ENCODE measurements around the gene PAPLN.

Gene PAPLN

DNA sequence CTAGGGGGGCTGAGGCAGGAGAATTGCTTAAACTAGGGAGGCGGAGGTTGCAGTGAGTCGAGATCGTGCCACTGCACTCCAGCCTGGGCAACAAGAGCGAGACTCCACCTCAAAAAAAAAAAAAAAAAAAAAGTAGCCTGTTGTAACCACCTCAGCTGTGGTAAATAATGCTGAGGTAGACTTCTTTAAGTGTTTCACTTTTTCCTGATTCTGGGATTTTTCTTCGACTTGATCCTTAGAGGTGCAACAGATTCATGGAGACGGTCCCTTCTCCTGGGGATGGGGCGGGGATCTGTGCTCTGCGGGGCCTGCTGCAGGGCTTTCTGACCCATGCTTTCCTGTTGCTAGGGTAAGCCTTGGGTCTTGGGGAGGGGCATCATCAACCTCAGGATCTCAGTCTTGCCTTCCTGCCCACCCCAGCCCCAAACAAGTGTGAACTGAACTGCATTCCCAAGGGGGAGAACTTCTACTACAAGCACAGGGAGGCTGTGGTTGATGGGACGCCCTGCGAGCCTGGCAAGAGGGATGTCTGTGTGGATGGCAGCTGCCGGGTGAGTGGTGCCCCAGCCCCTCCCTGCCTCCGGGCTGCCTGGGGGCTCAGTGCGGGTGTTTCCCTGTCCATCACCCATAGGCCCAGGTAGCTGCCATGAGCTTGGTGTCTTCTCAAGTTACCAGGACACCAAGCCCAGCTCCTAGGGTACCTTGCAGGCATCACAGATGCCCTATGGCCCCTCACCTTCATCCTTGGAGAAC lies 12.4 kb downstream of the PAPLN start:
- in situ Hi-C loops (cut with HindIII; ENCODE audit: low sequenced_read_pairs), result no loop called here
- TF ChIP-seq, protein P1, sequence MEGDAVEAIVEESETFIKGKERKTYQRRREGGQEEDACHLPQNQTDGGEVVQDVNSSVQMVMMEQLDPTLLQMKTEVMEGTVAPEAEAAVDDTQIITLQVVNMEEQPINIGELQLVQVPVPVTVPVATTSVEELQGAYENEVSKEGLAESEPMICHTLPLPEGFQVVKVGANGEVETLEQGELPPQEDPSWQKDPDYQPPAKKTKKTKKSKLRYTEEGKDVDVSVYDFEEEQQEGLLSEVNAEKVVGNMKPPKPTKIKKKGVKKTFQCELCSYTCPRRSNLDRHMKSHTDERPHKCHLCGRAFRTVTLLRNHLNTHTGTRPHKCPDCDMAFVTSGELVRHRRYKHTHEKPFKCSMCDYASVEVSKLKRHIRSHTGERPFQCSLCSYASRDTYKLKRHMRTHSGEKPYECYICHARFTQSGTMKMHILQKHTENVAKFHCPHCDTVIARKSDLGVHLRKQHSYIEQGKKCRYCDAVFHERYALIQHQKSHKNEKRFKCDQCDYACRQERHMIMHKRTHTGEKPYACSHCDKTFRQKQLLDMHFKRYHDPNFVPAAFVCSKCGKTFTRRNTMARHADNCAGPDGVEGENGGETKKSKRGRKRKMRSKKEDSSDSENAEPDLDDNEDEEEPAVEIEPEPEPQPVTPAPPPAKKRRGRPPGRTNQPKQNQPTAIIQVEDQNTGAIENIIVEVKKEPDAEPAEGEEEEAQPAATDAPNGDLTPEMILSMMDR (IDR thresholded peaks at IDR 0.05; ENCODE audit: low read depth, low read length, missing control alignments), result no peak
- DNase-seq (ENCODE audit: low read depth), result no peak
- no peak overlapping the region for H3K4me3 ChIP-seq (ENCODE audit: low read depth, low read length)

DNA sequence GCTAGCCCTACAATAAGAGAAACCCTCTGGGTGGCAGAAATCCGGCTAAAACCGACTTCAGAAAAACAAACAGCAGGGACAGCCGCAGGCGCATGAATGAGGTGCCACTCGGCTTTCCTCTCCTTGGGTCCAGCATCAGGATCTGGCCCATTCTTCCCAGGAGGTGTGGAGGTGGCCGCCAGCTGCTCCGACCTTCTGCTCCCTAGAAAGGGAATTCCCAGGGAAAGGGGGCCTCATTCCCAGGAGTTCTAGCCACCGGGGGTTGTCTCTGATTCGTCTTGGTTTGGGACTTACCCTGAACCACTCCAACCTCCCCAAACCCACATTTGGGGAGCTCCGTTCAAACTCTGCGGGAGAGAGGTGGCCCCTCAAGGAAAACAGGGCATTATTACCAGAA lies 13.0 kb downstream of the PAPLN start:
- DNase-seq (ENCODE audit: low read depth), result no peak
- TF ChIP-seq, protein P1 (IDR thresholded peaks at IDR 0.05; ENCODE audit: low read depth, low read length, missing control alignments), result no peak
- in situ Hi-C loops (cut with HindIII; ENCODE audit: low sequenced_read_pairs), result no loop called here
- no peak overlapping the region for H3K4me3 ChIP-seq (ENCODE audit: low read depth, low read length)

DNA sequence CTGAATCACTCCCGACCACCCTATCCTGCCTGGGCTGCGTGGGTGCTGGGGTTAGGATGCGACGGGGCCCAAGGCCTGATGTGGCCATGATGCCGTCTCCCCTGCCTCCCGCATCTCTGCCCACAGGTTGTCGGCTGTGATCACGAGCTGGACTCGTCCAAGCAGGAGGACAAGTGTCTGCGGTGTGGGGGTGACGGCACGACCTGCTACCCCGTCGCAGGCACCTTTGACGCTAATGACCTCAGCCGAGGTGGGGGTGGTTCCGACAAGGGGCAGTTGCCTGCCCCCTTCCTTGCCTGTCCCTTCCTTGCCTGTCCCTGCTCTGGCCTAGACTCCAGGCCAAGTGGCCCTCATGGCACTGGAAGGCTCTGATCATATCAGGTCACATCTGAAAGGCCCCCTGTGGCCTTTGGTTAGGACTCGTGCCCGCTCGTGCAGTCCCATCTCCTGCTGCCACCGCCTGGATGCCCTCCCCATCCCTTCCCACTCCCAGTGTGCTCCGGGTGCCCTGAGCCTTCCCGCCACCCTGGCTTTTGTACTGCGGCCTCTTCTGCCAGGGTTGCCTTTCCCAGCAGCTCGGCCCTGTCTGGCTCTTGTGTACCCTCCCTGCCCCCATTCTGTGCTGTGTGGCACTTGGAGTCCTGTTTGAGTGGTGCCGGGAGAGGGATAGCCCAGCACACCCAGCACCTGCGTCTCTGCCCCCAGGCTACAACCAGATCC lies 13.6 kb downstream of the PAPLN start:
- no peak for DNase-seq (ENCODE audit: low read depth)
- TF ChIP-seq, protein P1 (IDR thresholded peaks at IDR 0.05; ENCODE audit: low read depth, low read length, missing control alignments), result no peak
- in situ Hi-C loops (cut with HindIII; ENCODE audit: low sequenced_read_pairs), result no loop called here

DNA sequence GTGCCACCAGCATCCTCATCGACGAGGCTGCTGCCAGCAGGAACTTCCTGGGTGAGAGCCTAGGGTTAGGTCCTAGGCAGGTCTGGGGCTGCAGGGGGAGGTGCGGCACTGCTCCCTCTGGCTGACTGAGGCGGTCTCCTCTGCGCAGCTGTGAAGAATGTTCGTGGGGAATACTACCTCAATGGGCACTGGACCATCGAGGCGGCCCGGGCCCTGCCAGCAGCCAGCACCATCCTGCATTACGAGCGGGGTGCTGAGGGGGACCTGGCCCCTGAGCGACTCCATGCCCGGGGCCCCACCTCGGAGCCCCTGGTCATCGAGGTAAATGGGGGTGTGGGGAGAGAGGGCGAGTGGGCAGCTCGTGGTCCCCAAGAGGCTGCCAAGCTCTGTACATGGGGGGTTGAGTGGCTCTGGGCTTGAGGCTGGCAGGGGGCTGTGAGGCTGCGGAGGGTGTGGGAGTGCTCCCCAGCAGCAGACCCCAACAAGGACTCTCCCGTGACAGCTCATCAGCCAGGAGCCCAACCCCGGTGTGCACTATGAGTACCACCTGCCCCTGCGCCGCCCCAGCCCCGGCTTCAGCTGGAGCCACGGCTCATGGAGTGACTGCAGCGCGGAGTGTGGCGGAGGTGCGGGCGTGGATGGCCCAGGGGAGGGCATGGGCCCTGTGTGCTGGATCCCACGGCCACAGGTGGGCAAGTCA lies 14.4 kb downstream of the PAPLN start:
- TF ChIP-seq, protein P1 (IDR thresholded peaks at IDR 0.05; ENCODE audit: low read depth, low read length, missing control alignments), result no peak
- in situ Hi-C loops (cut with HindIII; ENCODE audit: low sequenced_read_pairs), result no loop called here
- no peak overlapping the region for H3K4me3 ChIP-seq (ENCODE audit: low read depth, low read length)
- DNase-seq (ENCODE audit: low read depth), result no peak

More for the DNA sequence above, 13.6 kb downstream of the PAPLN start:
- no peak overlapping the region for H3K4me3 ChIP-seq (ENCODE audit: low read depth, low read length)

DNA sequence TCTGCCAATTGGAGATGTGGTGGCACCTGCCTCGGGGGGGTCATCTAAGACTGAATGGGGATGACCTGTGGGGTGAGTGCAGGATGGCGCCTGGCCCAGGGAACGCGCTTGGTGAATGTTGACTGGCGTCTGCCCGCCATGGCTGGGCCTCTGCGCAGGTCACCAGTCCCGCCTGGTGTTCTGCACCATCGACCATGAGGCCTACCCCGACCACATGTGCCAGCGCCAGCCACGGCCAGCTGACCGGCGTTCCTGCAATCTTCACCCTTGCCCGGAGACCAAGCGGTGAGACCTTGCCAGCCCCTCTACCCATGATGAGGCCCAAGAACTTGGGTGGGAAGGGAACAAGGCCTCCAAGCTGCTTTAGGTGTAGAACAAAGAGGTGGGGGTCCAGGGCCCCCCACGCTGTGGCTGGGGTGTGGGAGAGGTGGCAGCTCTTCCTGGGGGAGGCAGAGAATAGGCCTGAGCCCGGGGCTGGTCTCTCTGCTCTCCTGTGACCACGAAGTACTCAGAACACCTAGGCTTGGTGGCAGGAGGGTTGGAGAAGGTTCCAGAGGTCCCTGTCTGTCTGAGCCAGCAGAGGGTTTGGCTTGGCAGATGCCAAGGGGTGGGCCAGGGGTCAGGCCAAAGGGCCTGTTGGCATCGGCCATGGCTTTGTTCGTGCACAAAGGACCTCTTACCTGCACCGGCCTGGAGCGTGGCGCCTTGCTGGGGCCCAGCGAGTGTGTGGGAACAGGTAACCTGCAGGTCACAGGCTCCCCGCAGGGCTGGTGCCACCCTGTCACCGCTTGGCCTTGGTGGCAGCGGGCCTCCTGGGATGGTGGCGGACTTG lies 15.4 kb downstream of the PAPLN start:
- in situ Hi-C loops (cut with HindIII; ENCODE audit: low sequenced_read_pairs), result no loop called here
- H3K4me3 ChIP-seq (ENCODE audit: low read depth, low read length), result no peak overlapping the region
- no peak for DNase-seq (ENCODE audit: low read depth)
- TF ChIP-seq, protein P1 (IDR thresholded peaks at IDR 0.05; ENCODE audit: low read depth, low read length, missing control alignments), result no peak

DNA sequence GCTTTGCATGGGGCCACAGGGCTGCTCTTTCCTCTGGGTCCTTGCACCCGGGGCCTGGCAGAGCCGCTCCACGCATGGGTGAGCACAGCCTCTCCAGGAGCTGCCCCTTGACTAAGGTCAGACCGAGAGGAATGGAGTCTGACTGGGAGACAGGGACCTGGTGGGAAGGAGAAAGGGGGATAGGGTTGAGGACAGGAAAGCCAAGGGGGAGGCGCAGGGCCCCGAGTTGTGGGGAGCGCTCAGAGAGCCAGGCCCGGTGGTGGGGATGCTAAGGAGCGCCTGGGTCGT lies 16.0 kb downstream of the PAPLN start:
- H3K4me3 ChIP-seq (ENCODE audit: low read depth, low read length), result no peak overlapping the region
- TF ChIP-seq, protein P1 (IDR thresholded peaks at IDR 0.05; ENCODE audit: low read depth, low read length, missing control alignments), result no peak
- no peak for DNase-seq (ENCODE audit: low read depth)
- in situ Hi-C loops (cut with HindIII; ENCODE audit: low sequenced_read_pairs), result no loop called here
